HPDE6-E6E7 (cell line): ENCODE results near the gene FOXD4L6.
"Not testable (repeated sequence)": the region's sequence is repeated elsewhere in the genome, so short reads cannot be mapped to it uniquely, and the experiment has no call there.

Experiments used
- DNase-seq: peaks from one replicate; pipeline ENCODE4 v3.0.0; 2011; ENCODE audit warnings: missing footprints; ENCODE audit errors: extremely low spot score

FOXD4L6 gene

DNA sequence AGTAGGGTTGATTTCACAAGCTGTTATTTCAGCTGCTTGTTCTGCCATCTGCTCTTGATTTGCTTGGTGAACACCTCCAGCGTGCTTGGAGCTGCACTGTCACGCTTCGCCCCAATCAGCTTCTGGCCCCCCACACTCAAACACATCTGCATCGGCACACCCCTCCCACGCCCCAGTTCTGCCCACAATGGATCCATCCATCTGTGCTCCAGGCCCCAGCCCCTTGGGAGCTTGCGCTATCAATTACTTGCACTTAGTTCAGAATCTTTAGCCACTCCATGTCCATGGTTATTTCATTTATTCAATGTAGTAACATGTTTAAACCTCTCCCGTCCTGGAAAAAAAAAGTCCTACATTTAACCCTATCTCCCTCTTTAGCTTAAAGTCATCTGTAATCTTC is 28.0 kb downstream of the FOXD4L6 start:
- not testable (repeated sequence) for DNase-seq

DNA sequence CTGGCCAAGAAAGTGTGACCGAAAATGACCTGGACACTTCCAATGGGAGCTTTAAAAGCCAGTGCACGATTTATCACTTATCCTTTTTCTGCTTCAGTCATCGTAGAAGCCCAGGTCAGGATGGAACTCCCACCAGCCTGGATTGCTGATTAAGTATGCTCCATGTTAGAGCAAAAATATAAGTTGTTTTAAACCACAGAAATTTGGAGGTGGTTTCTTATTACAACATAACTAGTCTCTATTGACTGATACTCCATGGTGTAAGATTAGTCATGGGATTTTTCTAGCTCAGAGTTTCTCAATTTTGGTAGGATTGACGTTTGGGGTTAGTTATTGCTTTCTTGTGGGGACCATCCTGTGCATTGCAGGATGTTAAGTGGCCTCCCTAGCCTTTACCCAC is 29.7 kb downstream of the FOXD4L6 start:
- not testable (repeated sequence) for DNase-seq

DNA sequence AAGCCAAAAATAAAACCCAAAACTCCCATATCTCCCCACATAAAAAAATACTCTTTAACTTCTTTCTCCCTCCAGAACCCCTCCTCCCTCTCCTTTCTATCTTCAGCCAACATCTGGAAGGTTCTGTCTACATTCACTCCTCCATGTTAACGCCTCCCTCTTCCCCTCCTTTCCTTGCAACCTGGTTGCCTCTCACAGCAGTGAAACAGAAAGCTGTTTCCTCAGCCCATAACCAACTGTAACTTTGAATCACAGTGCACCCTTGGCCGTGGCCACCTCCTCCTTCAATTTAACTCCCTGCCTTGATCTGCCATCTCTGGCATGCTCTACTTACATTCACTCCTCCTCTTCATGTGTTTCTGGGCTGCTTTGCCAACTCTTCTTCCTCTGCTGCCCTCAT is 33.4 kb downstream of the FOXD4L6 start:
- DNase-seq: not testable (repeated sequence)

DNA sequence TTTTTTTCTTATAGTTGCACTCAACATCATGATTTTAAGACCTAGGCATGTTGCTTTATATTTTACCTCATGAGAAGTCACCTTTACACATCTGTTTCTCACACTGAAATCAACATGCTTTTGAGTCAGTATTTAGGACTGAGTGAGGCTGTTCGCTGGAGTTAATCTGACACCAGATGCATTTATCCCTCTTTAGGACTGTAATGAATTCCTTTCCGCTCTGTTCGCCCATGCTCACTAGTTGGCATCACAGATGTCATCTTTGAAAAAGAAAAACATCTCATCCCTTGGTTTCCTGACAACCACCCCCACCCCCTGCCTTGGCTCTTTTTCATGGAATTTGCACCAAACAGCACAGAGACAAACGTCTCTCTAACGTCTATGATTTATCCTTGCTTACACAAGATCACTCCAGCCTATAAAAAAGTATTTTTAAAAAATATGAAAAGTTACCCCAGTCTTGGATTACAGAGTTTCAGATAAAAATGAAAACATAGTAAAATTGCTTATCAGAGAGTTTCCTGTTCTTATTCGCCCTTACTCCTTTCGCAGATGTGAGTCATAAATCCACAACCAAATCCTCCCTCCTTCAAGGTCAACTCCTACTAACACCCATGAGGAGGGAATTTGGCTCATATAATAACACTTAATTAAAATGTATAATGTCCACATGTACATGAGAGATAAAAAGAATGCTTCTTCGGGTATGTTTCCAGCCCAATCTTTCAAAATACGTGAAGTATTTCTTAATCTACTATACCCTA is 34.3 kb downstream of the FOXD4L6 start:
- not testable (repeated sequence) for DNase-seq

DNA sequence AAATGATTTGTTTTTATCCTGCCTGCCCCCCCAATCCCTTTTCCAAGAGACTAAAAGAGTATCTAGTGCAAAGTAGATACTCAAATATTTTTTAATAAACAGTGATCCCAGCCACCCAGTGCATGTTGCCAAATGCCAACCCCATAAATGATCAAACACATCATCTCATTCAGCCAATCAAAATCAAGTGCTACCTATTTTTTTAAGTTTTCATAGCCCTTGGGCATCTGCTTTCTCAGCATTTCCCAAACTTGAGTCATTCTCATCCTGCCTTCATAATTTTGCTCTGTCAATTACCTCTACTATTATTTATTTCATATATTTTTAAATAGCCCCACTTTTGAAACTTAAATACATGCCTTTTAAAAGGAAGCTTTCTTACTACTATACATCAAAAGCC is 37.6 kb downstream of the FOXD4L6 start:
- DNase-seq: not testable (repeated sequence)

DNA sequence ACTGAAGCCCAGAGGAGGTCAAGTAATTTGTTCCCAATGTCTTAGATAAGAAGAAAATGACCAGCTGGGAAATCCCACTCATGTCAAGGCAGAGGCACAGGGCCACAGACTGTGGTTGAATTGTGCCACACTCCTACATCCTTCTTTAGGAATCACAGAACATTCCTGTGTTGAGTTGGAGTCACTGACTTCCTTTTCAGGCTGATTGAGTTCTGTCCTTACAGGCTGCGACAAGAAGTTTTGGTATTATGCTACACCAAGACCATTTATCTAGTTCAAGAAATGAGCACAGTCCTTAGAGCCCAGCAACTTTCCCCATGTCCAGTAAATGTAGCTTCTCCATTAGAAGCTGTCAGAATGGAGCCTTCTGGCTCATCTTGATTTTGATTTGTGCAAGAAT is 38.1 kb downstream of the FOXD4L6 start:
- not testable (repeated sequence) for DNase-seq

DNA sequence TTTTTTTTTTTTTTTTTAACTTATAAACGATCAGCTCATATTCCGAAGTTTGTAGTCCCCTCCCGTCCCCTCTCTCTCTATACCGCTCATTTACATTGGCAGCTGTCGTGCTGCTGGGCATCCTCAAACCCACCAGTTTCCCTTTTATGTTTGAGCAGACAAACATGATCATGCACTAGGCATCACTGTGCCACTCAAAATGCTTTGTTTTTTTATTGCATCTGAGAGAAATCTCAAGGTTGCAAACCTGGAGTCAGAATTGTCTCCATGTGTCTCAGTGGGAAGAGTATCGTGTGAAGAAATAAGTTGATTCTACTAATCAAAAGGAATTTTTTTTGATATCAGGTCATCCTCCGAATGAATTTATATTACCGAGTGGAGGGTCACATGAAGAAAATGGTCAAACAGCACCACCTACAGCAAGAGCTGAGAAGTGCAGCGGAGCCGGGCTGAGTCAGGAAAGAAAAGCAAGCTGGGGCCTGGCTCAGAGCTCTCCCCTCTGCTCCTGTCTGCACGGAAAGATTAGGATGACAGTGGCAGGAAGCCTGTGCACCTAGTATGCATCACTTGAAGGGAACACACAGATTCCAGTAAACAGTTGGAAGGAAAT is 39.9 kb downstream of the FOXD4L6 start:
- DNase-seq: not testable (repeated sequence)

DNA sequence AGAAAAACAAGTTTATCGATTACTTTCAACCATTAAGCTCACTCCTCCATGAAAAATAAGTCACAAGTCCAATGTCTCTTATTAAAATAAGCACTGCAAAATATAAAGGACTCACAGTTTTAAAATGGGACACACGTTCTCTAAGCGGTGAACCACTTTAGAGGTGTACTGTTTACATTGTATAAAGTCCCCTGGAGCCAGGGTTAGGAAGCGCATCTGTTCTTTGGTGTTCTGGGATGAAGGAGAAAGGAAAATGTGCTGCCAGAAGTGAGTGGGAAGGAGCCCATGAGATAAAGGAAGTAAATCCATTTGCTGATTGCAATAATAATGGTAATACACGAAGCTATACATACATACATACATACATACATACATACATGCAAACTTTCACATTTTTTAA is 40.6 kb downstream of the FOXD4L6 start:
- not testable (repeated sequence) for DNase-seq

DNA sequence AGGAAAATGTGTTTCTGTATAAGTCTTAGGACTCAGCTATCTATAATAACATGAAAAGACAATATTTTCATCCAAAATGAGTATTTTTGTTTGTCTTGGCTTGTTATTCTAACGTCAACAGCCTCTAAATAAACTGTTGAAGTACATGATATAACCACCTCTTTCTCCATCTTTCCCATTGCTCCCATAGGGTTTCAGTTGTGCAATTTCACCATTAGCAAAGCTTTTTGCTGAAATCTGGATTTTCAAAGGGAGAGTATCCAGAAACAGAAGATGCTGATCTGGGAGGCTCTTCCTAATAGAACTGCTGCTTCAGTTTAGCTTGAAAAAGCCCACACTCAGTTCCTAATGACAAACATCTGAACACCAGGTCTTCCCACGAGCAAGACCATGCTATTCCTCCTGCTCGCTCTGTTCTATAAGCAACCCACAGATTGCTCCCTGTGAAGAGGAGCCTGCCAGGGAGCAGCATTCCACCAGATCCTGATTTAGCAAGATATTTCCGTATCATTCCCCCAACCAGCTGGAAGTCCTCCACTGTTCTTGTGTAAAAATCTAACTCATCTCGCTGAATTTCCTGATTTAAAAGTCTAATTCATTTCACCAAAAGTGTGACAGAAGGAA is 41.2 kb downstream of the FOXD4L6 start:
- DNase-seq: not testable (repeated sequence)

DNA sequence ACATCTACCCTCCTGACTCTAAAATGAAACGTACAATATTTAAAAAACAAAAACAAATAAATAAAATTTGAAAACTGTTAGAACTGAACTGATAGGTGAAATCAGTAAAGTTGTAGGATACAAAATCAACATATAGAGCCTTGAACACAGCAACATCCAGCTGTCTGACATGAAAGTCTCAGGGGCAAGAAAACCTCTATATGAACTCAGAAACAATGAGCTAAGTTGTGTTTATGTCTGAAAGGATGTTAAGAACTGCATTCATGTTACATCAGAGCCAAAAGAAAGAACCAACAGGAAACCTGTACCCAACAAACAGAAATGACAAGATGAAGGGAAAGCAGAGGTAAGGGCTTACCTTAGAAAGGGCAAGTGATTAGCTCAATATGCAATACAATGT is 41.8 kb downstream of the FOXD4L6 start:
- not testable (repeated sequence) for DNase-seq

DNA sequence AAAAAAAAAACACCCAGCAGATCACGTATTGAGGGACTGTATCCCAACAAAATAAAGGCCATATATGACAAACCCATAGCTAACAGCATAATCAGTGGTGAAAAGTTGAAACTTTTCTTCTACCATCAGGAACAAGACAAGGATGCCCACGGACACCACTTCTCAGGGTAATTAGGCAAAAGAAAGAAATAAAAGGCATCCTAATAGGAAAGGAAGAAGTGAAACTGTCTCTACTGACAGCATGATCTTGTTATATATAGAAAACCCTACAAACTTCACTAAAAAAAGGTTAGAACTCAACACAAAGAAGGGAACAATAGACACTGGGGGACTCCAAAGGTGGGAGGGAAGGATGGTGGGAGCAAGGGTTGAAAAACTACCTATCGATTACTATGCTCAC is 42.3 kb downstream of the FOXD4L6 start:
- DNase-seq: not testable (repeated sequence)

DNA sequence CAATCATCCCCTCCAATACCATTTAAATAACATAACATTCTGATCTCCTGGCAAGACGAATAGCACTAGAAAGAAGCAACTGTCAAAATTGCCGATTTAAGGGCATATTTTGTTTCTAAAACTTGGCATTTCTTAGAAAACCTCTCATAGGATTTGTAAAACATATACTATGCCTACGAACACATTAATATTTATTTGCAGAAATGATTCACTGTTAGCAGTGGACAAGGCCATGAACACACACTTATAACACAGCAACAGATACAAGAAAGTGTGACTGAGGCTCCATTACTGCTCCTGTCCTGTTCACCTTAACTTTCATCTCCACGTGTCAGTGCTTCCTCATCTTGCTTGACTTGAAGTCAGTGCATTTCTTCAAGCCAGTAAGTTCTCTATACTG is 46.1 kb downstream of the FOXD4L6 start:
- DNase-seq: not testable (repeated sequence)

DNA sequence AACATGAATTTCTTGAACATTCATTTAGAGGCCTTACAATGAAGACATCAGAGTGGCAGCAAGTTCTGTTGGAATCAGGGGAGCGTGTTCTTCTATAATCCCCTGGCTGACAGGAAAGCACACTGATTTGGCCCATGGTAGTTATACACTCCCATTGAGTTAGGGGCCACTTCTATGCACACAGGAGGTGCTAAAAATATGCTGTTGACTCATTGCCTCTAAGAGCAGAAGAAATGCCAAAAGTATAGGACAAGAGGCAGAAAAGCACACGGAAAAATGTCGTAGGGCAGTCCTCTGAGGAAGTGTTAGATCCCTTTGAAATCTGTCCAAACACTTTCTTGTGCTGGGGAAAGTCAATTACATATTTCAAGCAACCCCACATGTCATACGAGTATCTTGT is 49.0 kb downstream of the FOXD4L6 start:
- DNase-seq: not testable (repeated sequence)

DNA sequence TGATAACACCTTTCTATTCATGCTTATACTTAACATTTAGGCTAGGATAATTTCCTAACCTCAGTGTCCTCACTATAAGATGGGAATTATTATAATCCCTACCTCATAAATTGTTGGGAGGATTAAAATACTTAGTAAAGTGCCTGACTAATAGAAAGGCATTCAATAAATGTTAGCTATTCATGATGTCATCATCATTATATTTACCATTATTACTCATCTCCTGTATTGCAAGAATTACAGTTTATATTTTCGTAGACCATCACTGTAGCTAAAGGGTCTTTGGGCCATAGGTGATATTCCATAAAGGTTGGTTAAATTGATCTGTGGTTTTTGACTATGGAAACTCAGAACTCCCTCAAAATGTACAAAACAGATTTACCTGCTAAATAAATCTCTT is 50.9 kb downstream of the FOXD4L6 start:
- not testable (repeated sequence) for DNase-seq
